ENCODE results near the gene VEZT.
"Not testable (repeated sequence)": the region's sequence is repeated elsewhere in the genome, so short reads cannot be mapped to it uniquely, and the experiment has no call there.

Gene VEZT

DNA sequence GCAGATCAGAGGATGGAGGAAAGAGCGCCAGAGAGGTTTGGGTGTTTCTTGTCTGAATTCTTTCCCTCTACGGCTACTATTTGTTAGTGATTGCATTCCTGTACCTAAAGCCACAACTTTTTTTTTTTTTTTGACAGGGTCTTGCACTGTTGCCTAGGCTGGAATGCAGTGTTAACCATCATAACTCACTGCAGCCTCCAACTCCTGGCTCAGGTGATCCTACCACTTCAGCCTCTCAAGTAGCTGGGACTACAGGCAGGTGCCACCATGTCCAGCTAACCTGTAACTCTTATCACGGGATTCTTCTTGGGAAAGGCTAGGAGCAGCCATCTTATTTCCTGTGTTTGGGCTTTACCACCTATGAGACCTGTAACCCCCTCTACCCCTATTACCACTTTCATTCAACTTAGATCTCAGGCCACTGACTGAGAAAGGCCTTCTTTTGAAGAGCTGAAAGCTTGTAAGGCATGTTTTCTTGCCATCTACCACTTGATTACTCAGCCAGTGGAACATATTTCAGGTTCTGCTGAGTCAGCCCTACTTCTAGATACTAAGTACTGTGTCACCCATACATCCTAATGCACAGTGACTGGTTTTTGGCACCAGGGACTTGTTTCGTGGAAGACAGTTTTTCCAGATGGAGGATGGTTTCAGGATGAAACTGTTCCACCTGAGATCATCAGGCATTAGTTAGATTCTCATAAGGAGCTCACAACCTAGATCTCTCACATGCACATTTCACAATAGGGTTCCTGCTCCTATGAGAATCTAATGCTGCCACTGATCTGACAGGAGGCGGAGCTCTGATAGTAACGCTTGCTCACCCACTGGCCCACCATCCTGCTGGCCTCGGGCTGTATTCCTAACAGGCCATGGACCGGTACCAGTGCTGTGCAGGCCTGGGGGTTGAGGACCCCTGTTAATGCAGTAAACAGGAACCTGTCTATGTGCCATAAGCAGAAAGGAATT, 6.9 kb downstream of the VEZT start:
- H3K9ac ChIP-seq = no peak overlapping the region
- peaks cover 7 to 39% (median 9%) of the 10 kb centered on the region in 10 experiments; a peak in 18 of 20 replicates for H3K4me1 ChIP-seq
- H3K36me3 ChIP-seq = peaks cover 21 to 59% (median 42%) of the 10 kb centered on the region in 11 experiments
- H3K27me3 ChIP-seq = no peaks in the 10 kb centered on the region
- no peak overlapping the region for H3K4me3 ChIP-seq
- peaks cover 0 to 3% (median 0%) of the 10 kb centered on the region in 11 experiments; a peak in 1 of 22 replicates for H3K9me3 ChIP-seq (replicated peaks in 1 of 11)
- H3K27ac ChIP-seq = no peak overlapping the region
- peaks cover 16 to 100% (median 76%) of the 10 kb centered on the region in 11 experiments; a peak in 18 of 22 replicates for H4K20me1 ChIP-seq
- no peak for TF ChIP-seq Cebpa-rat (IDR thresholded peaks at IDR 0.05)
- H3K4me2 ChIP-seq = peak overlapping the region in 3 of 11 experiments; percentile 0 to 31 (median 20); a peak in 4 of 22 replicates

DNA sequence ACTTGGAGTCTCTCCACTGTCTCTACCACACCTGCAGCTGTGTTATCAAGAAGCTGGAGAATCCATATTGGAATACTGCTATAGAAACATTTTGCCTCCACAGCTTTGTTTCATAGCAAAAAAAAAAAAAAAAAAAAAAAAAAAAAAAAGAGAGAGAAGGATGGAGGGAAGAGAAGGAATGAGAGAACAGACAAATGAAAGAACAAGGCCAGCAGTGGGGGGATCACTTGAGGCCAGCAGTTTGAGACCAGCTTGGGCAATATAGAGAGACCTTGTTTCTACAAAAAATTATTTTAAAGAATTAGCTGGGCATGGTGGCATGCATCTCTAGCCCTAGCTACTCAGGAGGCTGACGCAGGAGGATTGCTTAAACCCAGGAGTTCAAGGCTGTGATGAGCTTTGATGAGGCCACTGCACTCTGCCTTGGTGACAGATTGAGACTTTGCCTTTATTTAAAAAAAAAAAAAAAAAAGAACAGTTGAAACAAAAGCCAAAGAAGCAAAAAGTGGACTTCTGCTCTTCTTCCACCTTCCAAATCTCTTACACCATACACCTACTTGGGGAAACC, 8.1 kb downstream of the VEZT start:
- no peak overlapping the region for H3K9ac ChIP-seq
- no peak overlapping the region for H3K4me2 ChIP-seq
- peaks cover 21 to 57% (median 38%) of the 10 kb centered on the region in 11 experiments for H3K36me3 ChIP-seq
- peaks cover 16 to 100% (median 86%) of the 10 kb centered on the region in 11 experiments; a peak in 18 of 22 replicates for H4K20me1 ChIP-seq
- no peak for TF ChIP-seq Cebpa-rat (IDR thresholded peaks at IDR 0.05)
- no peaks in the 10 kb centered on the region for H3K27me3 ChIP-seq
- peaks cover 0 to 34% (median 0%) of the 10 kb centered on the region in 10 experiments; a peak in 7 of 20 replicates for H3K4me1 ChIP-seq
- H3K27ac ChIP-seq = no peak overlapping the region
- peaks cover 0 to 3% (median 0%) of the 10 kb centered on the region in 11 experiments; a peak in 1 of 22 replicates for H3K9me3 ChIP-seq (replicated peaks in 1 of 11)
- H3K4me3 ChIP-seq = no peak overlapping the region

DNA sequence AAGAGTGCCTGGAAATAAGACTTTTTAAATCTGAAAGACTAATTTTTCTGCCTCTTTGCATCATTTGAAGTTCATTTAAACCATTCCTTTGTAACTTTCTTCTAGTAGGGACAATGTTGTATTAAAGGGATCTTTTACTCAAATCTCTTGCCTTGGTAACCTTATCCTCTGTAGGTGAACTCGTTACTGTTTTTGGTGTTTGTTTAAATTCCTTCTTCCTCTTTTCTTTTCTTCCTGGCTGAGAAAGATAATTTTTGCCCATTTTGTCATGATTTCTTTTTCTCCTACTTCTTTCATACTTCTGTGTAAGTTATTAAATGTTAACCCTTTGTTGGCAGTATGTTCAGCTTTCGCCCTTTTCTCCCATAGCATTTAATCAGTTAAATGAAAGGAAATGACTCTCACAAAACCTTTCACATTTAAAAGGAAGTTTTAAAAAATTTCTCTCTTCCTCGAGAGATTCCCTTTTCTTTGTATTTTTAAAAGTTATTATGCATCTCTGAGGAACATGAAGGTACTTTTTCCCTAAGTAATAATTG, 10.3 kb downstream of the VEZT start:
- no peak for TF ChIP-seq Cebpa-rat (IDR thresholded peaks at IDR 0.05)
- no peak overlapping the region for H3K9ac ChIP-seq
- H3K27ac ChIP-seq = no peak overlapping the region
- H4K20me1 ChIP-seq = peaks cover 16 to 96% (median 76%) of the 10 kb centered on the region in 11 experiments; a peak in 19 of 22 replicates
- peaks cover 25 to 60% (median 36%) of the 10 kb centered on the region in 11 experiments for H3K36me3 ChIP-seq
- H3K9me3 ChIP-seq (replicated peaks in 1 of 11) = peaks cover 0 to 7% (median 6%) of the 10 kb centered on the region in 11 experiments; a peak in 12 of 22 replicates
- peak overlapping the region in 4 of 11 experiments; percentile 18 to 23 (median 20); a peak in 2 of 22 replicates for H3K4me2 ChIP-seq
- peaks cover 0 to 34% (median 0%) of the 10 kb centered on the region in 10 experiments; a peak in 7 of 20 replicates for H3K4me1 ChIP-seq
- no peaks in the 10 kb centered on the region for H3K27me3 ChIP-seq
- H3K4me3 ChIP-seq = no peak overlapping the region

DNA sequence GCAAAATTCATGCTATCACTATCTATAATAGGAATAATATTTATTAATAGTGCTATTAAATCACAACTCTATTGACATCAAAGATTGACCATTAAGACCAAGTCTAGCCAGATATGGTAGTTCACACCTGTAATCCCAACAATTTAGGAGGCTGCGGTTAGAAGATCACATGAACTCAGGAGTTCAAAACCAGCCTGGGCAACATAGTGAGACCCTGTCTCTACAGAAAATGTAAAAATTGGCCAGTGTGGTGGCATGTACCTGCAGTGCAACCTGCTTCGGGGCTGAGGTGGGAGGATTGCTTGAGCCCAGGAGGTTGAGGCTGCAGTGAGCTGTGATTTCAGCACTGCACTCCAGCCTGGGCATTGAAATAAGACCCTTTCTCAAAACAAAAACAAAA, 11.0 kb downstream of the VEZT start:
- peak overlapping the region in 2 of 11 experiments; percentile 8 to 44; a peak in 2 of 22 replicates for H3K4me2 ChIP-seq
- no peak overlapping the region for H3K9ac ChIP-seq
- no peak overlapping the region for H3K27ac ChIP-seq
- peaks cover 0 to 34% (median 0%) of the 10 kb centered on the region in 10 experiments; a peak in 7 of 20 replicates for H3K4me1 ChIP-seq
- H4K20me1 ChIP-seq = peaks cover 16 to 91% (median 75%) of the 10 kb centered on the region in 11 experiments; a peak in 19 of 22 replicates
- H3K36me3 ChIP-seq = peaks cover 26 to 63% (median 40%) of the 10 kb centered on the region in 11 experiments
- no peak overlapping the region for H3K4me3 ChIP-seq
- no peaks in the 10 kb centered on the region for H3K27me3 ChIP-seq
- peaks cover 0 to 14% (median 13%) of the 10 kb centered on the region in 11 experiments; a peak in 18 of 22 replicates for H3K9me3 ChIP-seq (replicated peaks in 1 of 11)
- no peak for TF ChIP-seq Cebpa-rat (IDR thresholded peaks at IDR 0.05)

DNA sequence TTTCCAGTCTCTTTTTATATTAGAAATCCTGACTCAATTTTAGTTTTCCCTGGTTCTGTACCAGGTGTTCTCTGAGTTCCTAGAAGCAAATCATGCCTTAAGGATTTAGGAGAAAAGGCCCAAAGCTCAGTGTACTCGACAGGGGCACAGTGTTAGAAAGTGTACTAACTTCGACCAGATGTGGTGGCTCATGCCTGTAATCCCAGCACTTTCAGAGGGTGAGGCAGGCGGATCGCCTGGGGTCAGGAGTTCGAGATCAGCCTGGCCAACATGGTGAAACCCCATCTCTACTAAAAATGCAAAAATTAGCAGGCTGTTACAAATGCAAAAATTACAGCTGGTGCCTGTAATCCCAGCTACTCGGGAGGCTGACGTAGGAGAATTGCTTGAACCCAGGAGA, 12.0 kb downstream of the VEZT start:
- no peak overlapping the region for H3K4me2 ChIP-seq
- peaks cover 8 to 81% (median 68%) of the 10 kb centered on the region in 11 experiments; a peak in 19 of 22 replicates for H4K20me1 ChIP-seq
- H3K9me3 ChIP-seq (replicated peaks in 1 of 11) = peaks cover 6 to 24% (median 23%) of the 10 kb centered on the region in 11 experiments; a peak in 21 of 22 replicates
- peaks cover 26 to 63% (median 41%) of the 10 kb centered on the region in 11 experiments for H3K36me3 ChIP-seq
- H3K9ac ChIP-seq = no peak overlapping the region
- TF ChIP-seq Cebpa-rat (IDR thresholded peaks at IDR 0.05) = no peak
- H3K27ac ChIP-seq = no peak overlapping the region
- H3K4me1 ChIP-seq = peaks cover 0 to 26% (median 0%) of the 10 kb centered on the region in 10 experiments; a peak in 7 of 20 replicates
- no peaks in the 10 kb centered on the region for H3K27me3 ChIP-seq
- H3K4me3 ChIP-seq = no peak overlapping the region

DNA sequence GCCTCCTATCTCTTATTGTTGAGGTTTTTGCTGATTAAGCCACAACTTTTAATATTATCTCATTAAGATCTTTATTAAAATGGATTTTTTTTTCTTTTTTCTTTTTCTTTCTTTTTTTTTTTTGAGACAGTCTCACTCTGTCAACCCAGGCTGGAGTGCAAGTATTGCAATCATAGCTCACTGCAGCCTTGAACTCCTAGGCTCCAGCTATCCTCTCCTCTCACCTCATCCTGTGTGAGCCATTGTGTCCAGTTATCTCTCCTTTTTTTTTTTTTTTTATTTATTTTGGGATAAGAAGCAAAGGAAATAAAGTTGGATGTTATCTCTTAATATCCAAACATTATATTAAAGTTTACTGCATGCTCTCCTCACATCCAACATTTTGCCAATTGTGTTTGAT, 12.7 kb downstream of the VEZT start:
- Histone ChIP-seq H3K4me1 (peaks cover 0 to 26% (median 0%) of the 10 kb centered on the region in 10 experiments; a peak in 7 of 20 replicates), H4K20me1 (peaks cover 8 to 74% (median 61%) of the 10 kb centered on the region in 11 experiments; a peak in 19 of 22 replicates), H3K4me2 (no peak overlapping the region), H3K9me3 (replicated peaks in 1 of 11) (peaks cover 6 to 28% (median 24%) of the 10 kb centered on the region in 11 experiments; a peak in 21 of 22 replicates), H3K36me3 (peaks cover 20 to 57% (median 35%) of the 10 kb centered on the region in 11 experiments), H3K4me3 (no peak overlapping the region), H3K9ac (no peak overlapping the region), H3K27ac (no peak overlapping the region), H3K27me3 (no peaks in the 10 kb centered on the region)
- TF ChIP-seq Cebpa-rat (IDR thresholded peaks at IDR 0.05) = no peak

DNA sequence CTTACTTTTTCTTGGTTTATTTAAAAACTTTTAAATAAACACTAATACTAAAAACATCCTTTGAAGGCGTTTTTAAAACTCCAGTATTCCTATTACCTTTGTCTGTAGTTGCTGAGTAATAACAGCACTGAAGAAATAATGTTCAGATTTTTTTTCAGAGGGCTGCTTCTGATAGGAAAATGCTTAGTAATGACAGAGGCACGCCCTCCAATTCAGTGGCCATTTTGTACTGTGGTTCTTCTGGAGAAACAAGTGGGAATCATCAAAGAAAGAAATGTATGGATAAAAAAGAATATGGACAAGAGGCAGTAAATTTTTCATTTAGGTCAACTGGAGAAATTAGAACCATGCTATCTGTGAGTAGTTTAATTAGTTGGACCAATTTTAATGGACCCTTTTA, 13.6 kb downstream of the VEZT start:
- H3K9me3 ChIP-seq (replicated peaks in 1 of 11) = peaks cover 6 to 37% (median 33%) of the 10 kb centered on the region in 11 experiments
- H4K20me1 ChIP-seq = peaks cover 8 to 66% (median 52%) of the 10 kb centered on the region in 11 experiments; a peak in 19 of 22 replicates
- no peak for TF ChIP-seq Cebpa-rat (IDR thresholded peaks at IDR 0.05)
- no peak overlapping the region for H3K4me3 ChIP-seq
- H3K27ac ChIP-seq = no peak overlapping the region
- no peak overlapping the region for H3K4me2 ChIP-seq
- H3K9ac ChIP-seq = no peak overlapping the region
- peaks cover 15 to 51% (median 28%) of the 10 kb centered on the region in 11 experiments for H3K36me3 ChIP-seq
- peaks cover 0 to 26% (median 0%) of the 10 kb centered on the region in 10 experiments; a peak in 7 of 20 replicates for H3K4me1 ChIP-seq
- H3K27me3 ChIP-seq = no peaks in the 10 kb centered on the region

DNA sequence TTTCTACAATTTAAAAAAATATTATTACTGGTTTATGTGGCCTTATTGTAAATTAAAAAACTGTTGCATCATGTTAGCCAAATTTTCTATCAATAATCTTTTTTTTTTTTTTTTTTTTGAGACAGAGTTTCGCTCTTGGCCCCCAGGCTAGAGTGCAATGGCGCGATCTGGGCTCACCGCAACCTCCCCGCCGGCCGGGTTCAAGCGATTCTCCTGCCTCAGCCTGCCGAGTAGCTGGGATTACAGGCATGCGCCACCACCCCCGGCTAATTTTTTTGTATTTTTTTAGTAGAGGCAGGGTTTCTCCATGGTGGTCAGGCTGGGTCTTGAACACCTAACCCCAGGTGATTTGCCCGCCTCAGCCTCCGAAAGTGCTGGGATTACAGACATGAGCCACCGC, 16.6 kb downstream of the VEZT start:
- not testable (repeated sequence) for H3K27ac ChIP-seq, H3K4me3 ChIP-seq, H3K9ac ChIP-seq, H3K27me3 ChIP-seq, H3K4me2 ChIP-seq
- peaks cover 0 to 12% (median 0%) of the 10 kb centered on the region in 10 experiments; a peak in 1 of 20 replicates for H3K4me1 ChIP-seq
- H3K9me3 ChIP-seq (replicated peaks in 1 of 11) = peaks cover 6 to 61% (median 54%) of the 10 kb centered on the region in 11 experiments
- H4K20me1 ChIP-seq = peaks cover 0 to 50% (median 23%) of the 10 kb centered on the region in 11 experiments; a peak in 14 of 22 replicates
- peaks cover 32 to 72% (median 44%) of the 10 kb centered on the region in 11 experiments for H3K36me3 ChIP-seq

DNA sequence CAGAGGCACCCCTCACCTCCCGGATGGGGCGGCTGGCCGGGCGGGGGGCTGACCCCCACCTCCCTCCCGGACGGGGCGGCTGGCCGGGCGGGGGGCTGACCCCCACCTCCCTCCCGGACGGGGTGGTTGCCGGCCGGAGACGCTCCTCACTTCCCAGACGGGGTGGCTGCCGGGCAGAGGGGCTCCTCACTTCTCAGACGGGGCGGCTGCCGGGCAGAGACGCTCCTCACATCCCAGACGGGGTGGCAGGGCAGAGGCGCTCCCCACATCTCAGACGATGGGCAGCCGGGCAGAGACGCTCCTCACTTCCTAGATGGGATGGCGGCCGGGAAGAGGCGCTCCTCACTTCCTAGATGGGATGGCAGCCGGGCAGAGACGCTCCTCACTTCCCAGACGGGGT, 18.0 kb downstream of the VEZT start:
- H3K4me1 ChIP-seq, H3K27ac ChIP-seq, H3K4me2 ChIP-seq, H3K27me3 ChIP-seq, H3K9ac ChIP-seq, H3K4me3 ChIP-seq: not testable (repeated sequence)
- Histone ChIP-seq H3K36me3 (peaks cover 32 to 71% (median 47%) of the 10 kb centered on the region in 11 experiments), H4K20me1 (peaks cover 0 to 46% (median 14%) of the 10 kb centered on the region in 11 experiments; a peak in 13 of 22 replicates), H3K9me3 (replicated peaks in 1 of 11) (peaks cover 6 to 71% (median 61%) of the 10 kb centered on the region in 11 experiments)

All from BLaER1 treated with 17β-estradiol and CSF1 and Interleukin-3, amounts not matched to agents 10 nM and 100 nM (cell line).